Keratinocyte (primary cell): ENCODE results near the gene TFB1M. TPM values are rescaled to one million over a fixed set of nuclear protein-coding genes. Genes with fewer than 3 reads are reported as not detected.

Source experiments
- DNase-seq: peaks from one replicate; pipeline ENCODE4 v3.0.0-alpha.2; 2011; ENCODE audit warnings: low read depth, missing footprints, low spot score
- FAIRE-seq: peaks from 2 replicates; lab custom pipeline; 2011; peaks lifted over from hg19 to GRCh38; lab: Jason Lieb, UNC
- H2AFZ ChIP-seq: 2 replicates; pipeline ENCODE4 v1.6.0; 2012; ENCODE audit warnings: low read length, control low read depth, inconsistent platforms; ENCODE audit not compliant: control insufficient read depth
- H3K27ac ChIP-seq: 2 replicates; pipeline ENCODE4 v1.5.1; 2011; ENCODE audit warnings: low read length; ENCODE audit not compliant: control insufficient read depth, insufficient read depth
- H3K27me3 ChIP-seq: 3 replicates; pipeline ENCODE4 v1.6.0; 2011; ENCODE audit warnings: low read length; ENCODE audit not compliant: control insufficient read depth, insufficient read depth; ENCODE audit errors: extremely low read depth
- H3K36me3 ChIP-seq, 2 experiments: 2 replicates in 1 of 2; 3 replicates in 1 of 2; pipeline ENCODE4 v1.5.1; 2011; ENCODE audit warnings: low read length in 2 of 2, mild to moderate bottlenecking in 1 of 2; ENCODE audit not compliant: control insufficient read depth in 2 of 2, insufficient read depth in 2 of 2; ENCODE audit errors: extremely low read depth in 1 of 2
- H3K4me1 ChIP-seq: 3 replicates; pipeline ENCODE4 v1.5.1; 2011; ENCODE audit warnings: low read length; ENCODE audit not compliant: control insufficient read depth, insufficient read depth; ENCODE audit errors: extremely low read depth
- H3K4me2 ChIP-seq: 3 replicates; pipeline ENCODE4 v1.6.0; 2011; ENCODE audit warnings: low read depth, low read length; ENCODE audit not compliant: control insufficient read depth, insufficient read depth; ENCODE audit errors: extremely low read depth
- H3K4me3 ChIP-seq, 3 experiments: fragments of 200-600 bp in 1 of 3; sonication (generic) in 1 of 3; 2 replicates in 2 of 3; 3 replicates in 1 of 3; pipeline ENCODE4 v1.5.1; 2011 to 2016; ENCODE audit warnings: low read length in 3 of 3, mild to moderate bottlenecking in 3 of 3, control low read depth in 2 of 3, inconsistent platforms in 1 of 3, low read depth in 1 of 3, mixed read lengths in 1 of 3, mixed run types in 1 of 3, moderate library complexity in 1 of 3; ENCODE audit not compliant: control insufficient read depth in 2 of 3, insufficient read depth in 2 of 3; ENCODE audit errors: extremely low read depth in 1 of 3
- H3K79me2 ChIP-seq: 2 replicates; pipeline ENCODE4 v1.6.0; 2012; ENCODE audit warnings: low read length; ENCODE audit not compliant: control insufficient read depth, insufficient read depth
- H3K9ac ChIP-seq: 3 replicates; pipeline ENCODE4 v1.6.0; 2011; ENCODE audit warnings: low read length; ENCODE audit not compliant: control insufficient read depth, insufficient read depth; ENCODE audit errors: extremely low read depth
- H3K9me1 ChIP-seq: 3 replicates; pipeline ENCODE4 v1.6.0; 2011; ENCODE audit warnings: low read length; ENCODE audit not compliant: control insufficient read depth, insufficient read depth; ENCODE audit errors: extremely low read depth
- H3K9me3 ChIP-seq: 2 replicates; pipeline ENCODE4 v1.5.1; 2012; ENCODE audit warnings: low read depth, low read length; ENCODE audit not compliant: control insufficient read depth
- H4K20me1 ChIP-seq: 3 replicates; pipeline ENCODE4 v1.6.0; 2011; ENCODE audit warnings: low read length; ENCODE audit not compliant: control insufficient read depth, insufficient read depth; ENCODE audit errors: extremely low read depth
- EZH2 ChIP-seq: IDR thresholded peaks from one replicate; pipeline ENCODE4 v1.6.1; 2012; ENCODE audit warnings: inconsistent platforms, mild to moderate bottlenecking, low read length, moderate library complexity
- dilution Hi-C: fragments of 300-500 bp; cut with MboI; formaldehyde crosslinking; loops from one replicate; pipeline ENCODE4 v1.7.0; 2020; ENCODE audit warnings: low sequenced_read_pairs; ENCODE audit not compliant: extremely low pct_ligation_motif_present
- polyA plus RNA-seq, 5 experiments: library from polyadenylated mRNA; depleted of rRNA in 3 of 5; stranded (reverse) in 3 of 5; stranded (forward) in 1 of 5; unstranded in 1 of 5; fragments of >200 nt; gene quantifications; 1 replicate in 1 of 5; 2 replicates in 3 of 5; 3 replicates in 1 of 5; pipeline versions ENCODE4 v1.2.1 to v1.2.3, GENCODE V29; 2011 to 2012; ENCODE audit warnings: missing spikeins in 2 of 5, low read depth in 1 of 5, low replicate concordance in 1 of 5
- TF ChIP-seq, protein P1 (sequence below), 3 experiments: IDR thresholded peaks in 1 of 3; conservative IDR thresholded peaks in 1 of 3; optimal IDR thresholded peaks in 1 of 3; 2 replicates in 2 of 3; 3 replicates in 1 of 3; pipeline versions ENCODE3 to v1.5.1; 2011; ENCODE audit warnings: low read length in 3 of 3, mild to moderate bottlenecking in 3 of 3, moderate library complexity in 2 of 3, control low read depth in 1 of 3, inconsistent platforms in 1 of 3; ENCODE audit not compliant: insufficient read depth in 2 of 3; ENCODE audit errors: extremely low read depth in 1 of 3

Gene TFB1M
- polyA plus RNA-seq, 1 donor (not counting 4 experiments of a cell fraction or from before 2014, with no cell fraction given): 38.6 TPM

DNA sequence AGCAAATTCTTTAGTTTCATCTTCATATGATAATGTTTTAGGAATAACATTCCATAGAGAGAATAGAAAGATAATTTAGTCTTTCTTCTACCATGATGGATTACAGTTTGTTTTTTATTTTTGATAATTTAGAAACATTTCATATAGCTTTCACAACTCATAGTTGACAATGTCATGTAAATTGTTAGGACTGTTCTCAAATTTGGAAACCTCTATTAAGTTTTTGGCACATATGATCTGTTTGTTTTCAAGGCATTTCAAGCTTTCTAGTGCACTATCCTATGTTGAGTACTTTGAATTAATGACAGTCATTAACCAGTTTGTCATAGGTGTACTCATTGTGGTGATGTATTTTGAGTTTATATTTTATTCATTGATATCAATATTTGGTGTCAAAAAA is 10.7 kb upstream of the TFB1M start:
- no peaks in the 10 kb centered on the region for H3K36me3 ChIP-seq
- no peak overlapping the region for H3K9ac ChIP-seq
- H4K20me1 ChIP-seq: no peaks in the 10 kb centered on the region
- DNase-seq: no peak
- dilution Hi-C loops: no loop called here
- no peaks in the 10 kb centered on the region for H3K27me3 ChIP-seq
- no peaks in the 10 kb centered on the region for H3K9me1 ChIP-seq
- no peak overlapping the region for H3K4me2 ChIP-seq
- H3K79me2 ChIP-seq: no peaks in the 10 kb centered on the region
- TF ChIP-seq EZH2: no peak
- TF ChIP-seq, protein P1, sequence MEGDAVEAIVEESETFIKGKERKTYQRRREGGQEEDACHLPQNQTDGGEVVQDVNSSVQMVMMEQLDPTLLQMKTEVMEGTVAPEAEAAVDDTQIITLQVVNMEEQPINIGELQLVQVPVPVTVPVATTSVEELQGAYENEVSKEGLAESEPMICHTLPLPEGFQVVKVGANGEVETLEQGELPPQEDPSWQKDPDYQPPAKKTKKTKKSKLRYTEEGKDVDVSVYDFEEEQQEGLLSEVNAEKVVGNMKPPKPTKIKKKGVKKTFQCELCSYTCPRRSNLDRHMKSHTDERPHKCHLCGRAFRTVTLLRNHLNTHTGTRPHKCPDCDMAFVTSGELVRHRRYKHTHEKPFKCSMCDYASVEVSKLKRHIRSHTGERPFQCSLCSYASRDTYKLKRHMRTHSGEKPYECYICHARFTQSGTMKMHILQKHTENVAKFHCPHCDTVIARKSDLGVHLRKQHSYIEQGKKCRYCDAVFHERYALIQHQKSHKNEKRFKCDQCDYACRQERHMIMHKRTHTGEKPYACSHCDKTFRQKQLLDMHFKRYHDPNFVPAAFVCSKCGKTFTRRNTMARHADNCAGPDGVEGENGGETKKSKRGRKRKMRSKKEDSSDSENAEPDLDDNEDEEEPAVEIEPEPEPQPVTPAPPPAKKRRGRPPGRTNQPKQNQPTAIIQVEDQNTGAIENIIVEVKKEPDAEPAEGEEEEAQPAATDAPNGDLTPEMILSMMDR (optimal IDR thresholded peaks at IDR 0.05 in 1 of 3, IDR thresholded peaks at IDR 0.05 in 1 of 3, conservative IDR thresholded peaks at IDR 0.05 in 1 of 3; ENCODE audit: extremely low read depth in 1 of 3, insufficient read depth in 2 of 3, low read length in 3 of 3): no peak
- H2AFZ ChIP-seq: no peak overlapping the region
- H3K4me1 ChIP-seq: no peaks in the 10 kb centered on the region
- H3K9me3 ChIP-seq: no peaks in the 10 kb centered on the region
- no peak overlapping the region for H3K27ac ChIP-seq
- no peak overlapping the region for H3K4me3 ChIP-seq
- no peak for FAIRE-seq

DNA sequence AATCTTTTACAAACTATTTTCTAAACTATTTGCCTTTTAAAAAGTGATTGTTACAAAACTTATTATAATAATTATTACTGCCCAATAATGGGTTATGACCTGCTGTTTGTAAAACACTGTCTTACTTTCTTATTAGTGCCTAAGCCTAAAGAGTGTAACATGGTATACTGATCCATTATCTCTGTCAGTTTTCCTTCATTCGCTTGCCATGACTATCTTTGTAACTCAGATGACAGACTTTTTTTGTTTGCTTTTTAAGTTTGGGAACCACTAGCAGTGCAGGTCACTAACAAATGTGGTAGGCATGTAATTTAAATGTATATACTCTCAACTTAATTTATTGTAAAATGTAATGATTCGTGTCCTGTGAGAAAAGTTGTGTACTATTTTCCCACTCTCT is 9.9 kb upstream of the TFB1M start:
- Histone ChIP-seq H3K36me3 (no peaks in the 10 kb centered on the region), H3K9me3 (no peaks in the 10 kb centered on the region), H4K20me1 (no peaks in the 10 kb centered on the region), H3K9me1 (no peaks in the 10 kb centered on the region), H3K4me2 (no peak overlapping the region), H2AFZ (no peak overlapping the region), H3K4me1 (no peaks in the 10 kb centered on the region), H3K27ac (no peak overlapping the region), H3K27me3 (no peaks in the 10 kb centered on the region), H3K79me2 (no peaks in the 10 kb centered on the region), H3K9ac (no peak overlapping the region), H3K4me3 (no peak overlapping the region)
- no peak for FAIRE-seq
- DNase-seq: no peak
- dilution Hi-C loops: no loop called here
- TF ChIP-seq EZH2: no peak
- TF ChIP-seq, protein P1 (optimal IDR thresholded peaks at IDR 0.05 in 1 of 3, IDR thresholded peaks at IDR 0.05 in 1 of 3, conservative IDR thresholded peaks at IDR 0.05 in 1 of 3; ENCODE audit: extremely low read depth in 1 of 3, insufficient read depth in 2 of 3, low read length in 3 of 3): no peak
